Measurements from ENCODE around the gene AKAP5. TPM values are rescaled to one million over a fixed set of nuclear protein-coding genes. Genes with fewer than 3 reads are reported as not detected.

AKAP5 gene
- total and polyA plus RNA-seq, 2 of the 8 experiments (the other 6 are each of a cell fraction or from before 2014, with no cell fraction given) = 0.50 to 3.8 TPM

Other genes starting within 250 kb of the AKAP5 start
- gene ESR2, start 171.1 kb upstream of the AKAP5 start, total RNA-seq (2021; fragmentation: NEBNext Ultra II Directional; extraction: Animal tissue kit (Norgen Biotek cat#: 25700)) = 0.19 and 0.52 TPM in 2 replicates
- gene ESR2, start 171.1 kb upstream of the AKAP5 start, polyA plus RNA-seq (2011; rRNA removed) = 0.22 and 0.23 TPM in 2 replicates
- gene MTHFD1, start 77.1 kb upstream of the AKAP5 start, total RNA-seq (2021; fragmentation: NEBNext Ultra II Directional; extraction: Animal tissue kit (Norgen Biotek cat#: 25700)) = 302 and 332 TPM in 2 replicates
- 79.1 and 79.7 TPM in 2 replicates for gene MTHFD1, start 77.1 kb upstream of the AKAP5 start, polyA plus RNA-seq (2011; rRNA removed)
- 11.4 and 11.5 TPM in 2 replicates for gene ZBTB25, start 38.3 kb downstream of the AKAP5 start, total RNA-seq (2021; fragmentation: NEBNext Ultra II Directional; extraction: Animal tissue kit (Norgen Biotek cat#: 25700))
- gene ZBTB25, start 38.3 kb downstream of the AKAP5 start, polyA plus RNA-seq (2011; rRNA removed) = 4.9 and 5.4 TPM in 2 replicates
- 27.5 and 27.9 TPM in 2 replicates for gene ZBTB1, start 39.3 kb downstream of the AKAP5 start, total RNA-seq (2021; fragmentation: NEBNext Ultra II Directional; extraction: Animal tissue kit (Norgen Biotek cat#: 25700))
- gene ZBTB1, start 39.3 kb downstream of the AKAP5 start, polyA plus RNA-seq (2011; rRNA removed) = 11.6 and 13.6 TPM in 2 replicates
- gene HSPA2, start 75.2 kb downstream of the AKAP5 start, total RNA-seq (2021; fragmentation: NEBNext Ultra II Directional; extraction: Animal tissue kit (Norgen Biotek cat#: 25700)) = 82.9 and 91.1 TPM in 2 replicates
- gene HSPA2, start 75.2 kb downstream of the AKAP5 start, polyA plus RNA-seq (2011; rRNA removed) = 30.5 and 42.0 TPM in 2 replicates
- gene PPP1R36, start 84.5 kb downstream of the AKAP5 start, total RNA-seq (2021; fragmentation: NEBNext Ultra II Directional; extraction: Animal tissue kit (Norgen Biotek cat#: 25700)) = 0.61 and 0.93 TPM in 2 replicates
- gene PPP1R36, start 84.5 kb downstream of the AKAP5 start, polyA plus RNA-seq (2011; rRNA removed) = 0.25 and 0.39 TPM in 2 replicates
- 89.1 and 90.6 TPM in 2 replicates for gene PLEKHG3, start 238.9 kb downstream of the AKAP5 start, total RNA-seq (2021; fragmentation: NEBNext Ultra II Directional; extraction: Animal tissue kit (Norgen Biotek cat#: 25700))
- gene PLEKHG3, start 238.9 kb downstream of the AKAP5 start, polyA plus RNA-seq (2011; rRNA removed) = 43.4 and 52.2 TPM in 2 replicates